Activated B cell treated with CpG ODN at 0.5 μM for 24 hours (primary cell): ENCODE results near the gene MEX3A. TPM values are rescaled to one million over a fixed set of nuclear protein-coding genes. Genes with fewer than 3 reads are reported as not detected.

ENCODE experiments used
- ATAC-seq: fragments of 200-7000 bp; cut with Tn5 transposase; one replicate; pipeline ENCODE4 v1.10.0; 2021; ENCODE audit warnings: low read depth, mild to moderate bottlenecking, moderate library complexity
- CTCF ChIA-PET: fragments of 350-600 bp; sonication (Branson Sonifier 250); formaldehyde crosslinking; loops from one replicate; lab custom pipeline; 2021; ENCODE audit warnings: antibody characterized with exemption; lab: Charles Lee
- POLR2A ChIA-PET: fragments of 350-600 bp; sonication (Branson Sonifier 250); formaldehyde crosslinking; loops from one replicate; lab custom pipeline; 2021; ENCODE audit warnings: antibody characterized with exemption; lab: Charles Lee
- DNase-seq: peaks from one replicate; pipeline ENCODE4 v3.0.0; 2022
- H3K27ac Mint-ChIP-seq: one replicate; pipeline ENCODE4 v1.8.0; 2020; ENCODE audit warnings: mixed read lengths
- H3K27me3 Mint-ChIP-seq: one replicate; pipeline ENCODE4 v1.8.0; 2021; ENCODE audit warnings: mixed read lengths
- H3K36me3 Mint-ChIP-seq: one replicate; pipeline ENCODE4 v1.8.0; 2021; ENCODE audit warnings: low read depth, mixed read lengths
- H3K4me1 Mint-ChIP-seq: one replicate; pipeline ENCODE4 v1.8.0; 2021; ENCODE audit warnings: mixed read lengths
- H3K4me3 Mint-ChIP-seq: one replicate; pipeline ENCODE4 v1.8.0; 2020; ENCODE audit warnings: mild to moderate bottlenecking, mixed read lengths
- H3K9me3 Mint-ChIP-seq: one replicate; pipeline ENCODE4 v1.8.0; 2020; ENCODE audit warnings: mixed read lengths
- CTCF ChIP-seq: fragments of 200-600 bp; IDR thresholded peaks from one replicate; pipeline ENCODE4 v1.8.0; 2022; ENCODE audit warnings: antibody characterized with exemption, mild to moderate bottlenecking
- intact Hi-C: fragments of 100-400 bp; cut with micrococcal nuclease; formaldehyde crosslinking; loops from one replicate; pipeline ENCODE4 v1.15.1; 2024
- total RNA-seq: library from RNA; stranded (reverse); gene quantifications from 2 replicates; pipeline ENCODE4 v1.2.3, GENCODE V29; 2022

The MEX3A gene
- total RNA-seq, 1 donor from 2014 or later: 0.47 TPM

GRCh38 chr1:156025876-156026275, 56.4 kb downstream of the MEX3A start:
- ChIA-PET CTCF (interaction anchor here (1.6 kb wide), 1 partner anchor 28 kb away, joined by 4 read pairs; the partner anchor contains the start of genes LAMTOR2 and UBQLN4), POLR2A (interaction anchor here (0.6 kb wide), 1 partner anchor 15 kb away, joined by 5 read pairs; no protein-coding TSS in a partner anchor)
- TF ChIP-seq CTCF: no peak
- H3K4me1 Mint-ChIP-seq: peaks cover 3% of the 10 kb centered on the region
- no peaks in the 10 kb centered on the region for H3K9me3 Mint-ChIP-seq
- DNase-seq (no peak), ATAC-seq (peak; percentile 74)
- H3K36me3 Mint-ChIP-seq: no peaks in the 10 kb centered on the region
- intact Hi-C loops: no loop called here
- no peak overlapping the region for H3K27ac Mint-ChIP-seq
- H3K27me3 Mint-ChIP-seq: peaks cover 5% of the 10 kb centered on the region
- H3K4me3 Mint-ChIP-seq: no peak overlapping the region

- Mint-ChIP-seq H3K9me3 (no peaks in the 10 kb centered on the region), H3K27me3 (peaks cover 5% of the 10 kb centered on the region), H3K27ac (no peak overlapping the region), H3K4me1 (peaks cover 12% of the 10 kb centered on the region), H3K4me3 (no peak overlapping the region), H3K36me3 (peaks cover 8% of the 10 kb centered on the region)
- POLR2A ChIA-PET: interaction anchor here (0.6 kb wide), 1 partner anchor 193 kb away, joined by 4 read pairs; no protein-coding TSS in a partner anchor
- CTCF ChIA-PET: interaction anchor here (1.6 kb wide), 1 partner anchor 29 kb away, joined by 4 read pairs; the partner anchor contains the start of genes LAMTOR2 and UBQLN4
- intact Hi-C loops: no loop called here
- no peak for TF ChIP-seq CTCF
- DNase-seq: no peak
- no peak for ATAC-seq
Observed at GRCh38 chr1:156024801-156025200, 57.5 kb downstream of the MEX3A start.

Other genes starting within 250 kb of the MEX3A start
- gene GON4L, start 225.3 kb downstream of the MEX3A start, total RNA-seq: 81.8 and 89.5 TPM in 2 replicates
- gene SYT11, start 222.9 kb downstream of the MEX3A start, total RNA-seq: 3.3 and 3.7 TPM in 2 replicates
- gene RIT1, start 171.1 kb downstream of the MEX3A start, total RNA-seq: 32.7 and 38.6 TPM in 2 replicates
- 88.3 and 105 TPM in 2 replicates for gene KHDC4, start 148.1 kb downstream of the MEX3A start, total RNA-seq
- not detected in 2 replicates for gene RXFP4, start 140.8 kb downstream of the MEX3A start, total RNA-seq
- 188 and 207 TPM in 2 replicates for gene ARHGEF2, start 103.9 kb downstream of the MEX3A start, total RNA-seq
- 136 and 146 TPM in 2 replicates for gene SSR2, start 61.5 kb downstream of the MEX3A start, total RNA-seq
- 28.1 and 32.5 TPM in 2 replicates for gene UBQLN4, start 28.7 kb downstream of the MEX3A start, total RNA-seq
- 45.9 and 48.0 TPM in 2 replicates for gene LAMTOR2, start 27.7 kb downstream of the MEX3A start, total RNA-seq
- gene RAB25, start 21.3 kb downstream of the MEX3A start, total RNA-seq: 0.32 and 0.38 TPM in 2 replicates
- gene LMNA, start 32.2 kb upstream of the MEX3A start, total RNA-seq: 40.4 and 47.5 TPM in 2 replicates
- 7.0 and 7.4 TPM in 2 replicates for gene SEMA4A, start 71.1 kb upstream of the MEX3A start, total RNA-seq
- gene SLC25A44, start 111.6 kb upstream of the MEX3A start, total RNA-seq: 17.9 and 26.4 TPM in 2 replicates
- 68.8 and 75.8 TPM in 2 replicates for gene PMF1, start 130.5 kb upstream of the MEX3A start, total RNA-seq
- gene BGLAP, start 159.7 kb upstream of the MEX3A start, total RNA-seq: 2.7 and 3.3 TPM in 2 replicates
- 1.6 and 1.8 TPM in 2 replicates for gene PAQR6, start 165.6 kb upstream of the MEX3A start, total RNA-seq
- gene SMG5, start 200.4 kb upstream of the MEX3A start, total RNA-seq: 62.6 and 77.1 TPM in 2 replicates
- gene TMEM79, start 201.9 kb upstream of the MEX3A start, total RNA-seq: 5.1 and 5.4 TPM in 2 replicates
- 15.9 and 16.8 TPM in 2 replicates for gene GLMP, start 213.2 kb upstream of the MEX3A start, total RNA-seq
- not detected in 2 replicates for gene VHLL, start 216.8 kb upstream of the MEX3A start, total RNA-seq